Raji (cell line): ENCODE results near the gene SNRPA.
A peak's percentile ranks its signal among the peaks of the same experiment; 100 is the strongest.

Experiments
- POLR2A ChIP-seq: IDR thresholded peaks from 2 replicates; pipeline ENCODE4 v1.6.1; 2011; ENCODE audit warnings: low read depth, low read length, control low read depth; ENCODE audit not compliant: insufficient read depth

Gene SNRPA

GRCh38 chr19:40783711-40784110, 32.7 kb downstream of the SNRPA start:
- TF ChIP-seq POLR2A: no peak

- TF ChIP-seq POLR2A: no peak
Measured at GRCh38 chr19:40785526-40785925, 34.5 kb downstream of the SNRPA start.

GRCh38 chr19:40786060-40787037, 35.3 kb downstream of the SNRPA start:
- no peak for TF ChIP-seq POLR2A

GRCh38 chr19:40791349-40791748, 40.3 kb downstream of the SNRPA start:
- TF ChIP-seq POLR2A: no peak

GRCh38 chr19:40791996-40792395, 41.0 kb downstream of the SNRPA start:
- no peak for TF ChIP-seq POLR2A

GRCh38 chr19:40797166-40797962, 46.4 kb downstream of the SNRPA start:
- TF ChIP-seq POLR2A: no peak

GRCh38 chr19:40797963-40798682, 47.1 kb downstream of the SNRPA start:
- peak; percentile 80 for TF ChIP-seq POLR2A

- peak; percentile 34; the same call in 1 of the 2 replicates for TF ChIP-seq POLR2A
Measured at GRCh38 chr19:40798683-40799557, 47.9 kb downstream of the SNRPA start, which contains the start of gene EGLN2. TSS of gene EGLN2 (plus strand) at chr19:40799191. CDS start at chr19:40800573, 1,382 bp downstream.

- TF ChIP-seq POLR2A: peak; percentile 18; the same call in 1 of the 2 replicates
Measured at GRCh38 chr19:40799558-40800338, 48.7 kb downstream of the SNRPA start.

- no peak for TF ChIP-seq POLR2A
Measured at GRCh38 chr19:40800339-40800996, 49.5 kb downstream of the SNRPA start.

- TF ChIP-seq POLR2A: no peak
Measured at GRCh38 chr19:40800997-40801377, 50.0 kb downstream of the SNRPA start.

- no peak for TF ChIP-seq POLR2A
Measured at GRCh38 chr19:40801426-40802299, 50.7 kb downstream of the SNRPA start.
